Measurements from ENCODE around the gene LRPPRC.
A peak's percentile ranks its signal among the peaks of the same experiment; 100 is the strongest.

Gene LRPPRC

GRCh38 chr2:43905871-43906270, 89.9 kb downstream of the LRPPRC start:
- DNase-seq, result no peak

- DNase-seq, result no peak
Measured at GRCh38 chr2:43905371-43905803, 90.4 kb downstream of the LRPPRC start.

GRCh38 chr2:43899589-43899988, 96.2 kb downstream of the LRPPRC start:
- DNase-seq, result no peak

- DNase-seq, result no peak
Measured at GRCh38 chr2:43898838-43899346, 96.9 kb downstream of the LRPPRC start.

GRCh38 chr2:43898134-43898837, 97.5 kb downstream of the LRPPRC start:
- no peak for DNase-seq

GRCh38 chr2:43897492-43897891, 98.3 kb downstream of the LRPPRC start:
- no peak for DNase-seq

GRCh38 chr2:43896906-43897305, 98.9 kb downstream of the LRPPRC start:
- DNase-seq, result no peak

GRCh38 chr2:43894743-43895142, 101.0 kb downstream of the LRPPRC start:
- no peak for DNase-seq

GRCh38 chr2:43890855-43891254, 104.9 kb downstream of the LRPPRC start:
- no peak for DNase-seq

- DNase-seq, result no peak
Measured at GRCh38 chr2:43889416-43889815, 106.4 kb downstream of the LRPPRC start.

- DNase-seq, result peak; percentile 4
Measured at GRCh38 chr2:43887176-43887575, 108.6 kb downstream of the LRPPRC start.

GRCh38 chr2:43885132-43885632, 110.6 kb downstream of the LRPPRC start:
- DNase-seq, result no peak

GRCh38 chr2:43884689-43885088, 111.1 kb downstream of the LRPPRC start:
- no peak for DNase-seq

GRCh38 chr2:43882312-43882711, 113.5 kb downstream of the LRPPRC start:
- DNase-seq, result no peak

- DNase-seq, result no peak
Measured at GRCh38 chr2:43880952-43881351, 114.8 kb downstream of the LRPPRC start.

- DNase-seq, result no peak
Measured at GRCh38 chr2:43880471-43880870, 115.3 kb downstream of the LRPPRC start.

GRCh38 chr2:43879261-43879660, 116.5 kb downstream of the LRPPRC start:
- no peak for DNase-seq

GRCh38 chr2:43877782-43878464, 117.9 kb downstream of the LRPPRC start:
- DNase-seq, result peak; percentile 34

GRCh38 chr2:43874776-43875451, 120.9 kb downstream of the LRPPRC start:
- no peak for DNase-seq

- no peak for DNase-seq
Measured at GRCh38 chr2:43872151-43872550, 123.6 kb downstream of the LRPPRC start.

GRCh38 chr2:43855292-43855691, 140.5 kb downstream of the LRPPRC start:
- no peak for DNase-seq

GRCh38 chr2:43854671-43855070, 141.1 kb downstream of the LRPPRC start:
- DNase-seq, result no peak
